IPS DF 4.7 (cell line): ENCODE data around the gene CPSF4L.

Source experiments
- DNase-seq: peaks from one replicate; pipeline ENCODE4 v3.0.0-alpha.2; 2013; ENCODE audit warnings: low spot score; ENCODE audit errors: extremely low read depth

The CPSF4L gene

GRCh38 chr17:73232587-73233373 lies 28.9 kb downstream of the CPSF4L start:
- no peak for DNase-seq

GRCh38 chr17:73231841-73232586 lies 29.7 kb downstream of the CPSF4L start:
- DNase-seq: peak; percentile 78

GRCh38 chr17:73231395-73231794 lies 30.3 kb downstream of the CPSF4L start:
- DNase-seq: no peak

GRCh38 chr17:73230088-73230487 lies 31.6 kb downstream of the CPSF4L start:
- DNase-seq: no peak

- no peak for DNase-seq
Observed at GRCh38 chr17:73228748-73229236, 32.9 kb downstream of the CPSF4L start.

- DNase-seq: no peak
Observed at GRCh38 chr17:73227944-73228343, 33.7 kb downstream of the CPSF4L start.

- no peak for DNase-seq
Observed at GRCh38 chr17:73227379-73227778, 34.3 kb downstream of the CPSF4L start.

GRCh38 chr17:73226556-73227172 lies 35.0 kb downstream of the CPSF4L start:
- DNase-seq: no peak

- DNase-seq: no peak
Observed at GRCh38 chr17:73224663-73225305, 36.9 kb downstream of the CPSF4L start.

- no peak for DNase-seq
Observed at GRCh38 chr17:73224237-73224636, 37.4 kb downstream of the CPSF4L start.

GRCh38 chr17:73223626-73224230 lies 38.0 kb downstream of the CPSF4L start:
- no peak for DNase-seq

GRCh38 chr17:73215447-73215846 lies 46.2 kb downstream of the CPSF4L start:
- no peak for DNase-seq

GRCh38 chr17:73214851-73215250 lies 46.8 kb downstream of the CPSF4L start:
- no peak for DNase-seq

GRCh38 chr17:73214008-73214407 lies 47.7 kb downstream of the CPSF4L start:
- no peak for DNase-seq

GRCh38 chr17:73211745-73212144 lies 49.9 kb downstream of the CPSF4L start:
- DNase-seq: no peak

GRCh38 chr17:73210002-73210678 lies 51.5 kb downstream of the CPSF4L start:
- no peak for DNase-seq

- no peak for DNase-seq
Observed at GRCh38 chr17:73209436-73209835, 52.2 kb downstream of the CPSF4L start.

- DNase-seq: no peak
Observed at GRCh38 chr17:73208139-73208827, 53.4 kb downstream of the CPSF4L start.

GRCh38 chr17:73205459-73205961 lies 56.2 kb downstream of the CPSF4L start:
- no peak for DNase-seq
